ENCODE measurements around the gene AFDN. TPM values are rescaled to one million over a fixed set of nuclear protein-coding genes. Genes with fewer than 3 reads are reported as not detected.

AFDN gene
- total RNA-seq, 1 experiment from 2014 or later = 107 TPM

DNA sequence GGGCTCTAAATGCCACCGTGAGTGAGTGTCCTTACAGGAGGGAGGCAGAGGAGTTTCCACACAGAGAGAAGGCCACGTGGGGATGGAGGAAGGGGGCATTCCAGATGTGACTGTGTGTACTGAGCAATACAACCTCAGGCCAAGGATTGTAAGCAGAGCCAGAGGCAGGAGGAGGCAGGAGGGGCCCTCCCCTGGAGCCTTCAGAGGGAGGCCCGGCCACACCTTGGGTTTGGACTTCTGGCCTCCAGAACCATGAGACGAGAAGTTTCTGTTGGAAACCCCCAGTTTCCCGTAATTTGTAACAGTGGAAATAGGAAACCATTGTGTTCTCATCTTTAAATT, 161.4 kb downstream of the AFDN start:
- no peaks in the 10 kb centered on the region for H3K27me3 ChIP-seq (replicated peaks; ENCODE audit: insufficient read depth, low read depth, low read length, poor library complexity)
- H3K9me3 ChIP-seq (ENCODE audit: low read depth, low read length, poor library complexity, severe bottlenecking) = no peaks in the 10 kb centered on the region
- DNase-seq (ENCODE audit: low spot score) = no peak
- no TSS peak for BruUV-seq (replicated peaks)
- no peaks in the 10 kb centered on the region for H3K36me3 ChIP-seq (ENCODE audit: insufficient read depth, low read length, poor library complexity, severe bottlenecking)
- H3K27ac ChIP-seq (ENCODE audit: low read depth, low read length, poor library complexity, severe bottlenecking) = no peak overlapping the region
- CTCF ChIA-PET = no interaction called here
- no peak for TF ChIP-seq EZH2 (IDR thresholded peaks at IDR 0.05; ENCODE audit: borderline replicate concordance, low read depth, low read length, poor library complexity, severe bottlenecking)
- TF ChIP-seq CTCF (conservative IDR thresholded peaks at IDR 0.05; ENCODE audit: low read depth, low read length) = no peak
- POLR2A ChIA-PET (ENCODE audit: low non-redundant PET) = no interaction called here
- no peak overlapping the region for H3K4me3 ChIP-seq (ENCODE audit: low read depth, low read length, poor library complexity, severe bottlenecking)
- intact Hi-C loops (cut with micrococcal nuclease; ENCODE audit: unreplicated experiment) = no loop called here
- no peaks in the 10 kb centered on the region for H3K4me1 ChIP-seq (ENCODE audit: insufficient read depth, low read length, poor library complexity, severe bottlenecking)

GRCh38 chr6:167988945-167989841, 162.5 kb downstream of the AFDN start:
- no peaks in the 10 kb centered on the region for H3K27me3 ChIP-seq (replicated peaks; ENCODE audit: insufficient read depth, low read depth, low read length, poor library complexity)
- no peaks in the 10 kb centered on the region for H3K9me3 ChIP-seq (ENCODE audit: low read depth, low read length, poor library complexity, severe bottlenecking)
- H3K27ac ChIP-seq (ENCODE audit: low read depth, low read length, poor library complexity, severe bottlenecking) = no peak overlapping the region
- BruUV-seq (replicated peaks) = no TSS peak
- CTCF ChIA-PET = no interaction called here
- TF ChIP-seq CTCF (conservative IDR thresholded peaks at IDR 0.05; ENCODE audit: low read depth, low read length) (no peak), EZH2 (IDR thresholded peaks at IDR 0.05; ENCODE audit: borderline replicate concordance, low read depth, low read length, poor library complexity, severe bottlenecking) (no peak)
- POLR2A ChIA-PET (ENCODE audit: low non-redundant PET) = no interaction called here
- no peak for DNase-seq (ENCODE audit: low spot score)
- H3K4me1 ChIP-seq (ENCODE audit: insufficient read depth, low read length, poor library complexity, severe bottlenecking) = no peaks in the 10 kb centered on the region
- intact Hi-C loops (cut with micrococcal nuclease; ENCODE audit: unreplicated experiment) = no loop called here
- H3K36me3 ChIP-seq (ENCODE audit: insufficient read depth, low read length, poor library complexity, severe bottlenecking) = no peaks in the 10 kb centered on the region
- no peak overlapping the region for H3K4me3 ChIP-seq (ENCODE audit: low read depth, low read length, poor library complexity, severe bottlenecking)

DNA sequence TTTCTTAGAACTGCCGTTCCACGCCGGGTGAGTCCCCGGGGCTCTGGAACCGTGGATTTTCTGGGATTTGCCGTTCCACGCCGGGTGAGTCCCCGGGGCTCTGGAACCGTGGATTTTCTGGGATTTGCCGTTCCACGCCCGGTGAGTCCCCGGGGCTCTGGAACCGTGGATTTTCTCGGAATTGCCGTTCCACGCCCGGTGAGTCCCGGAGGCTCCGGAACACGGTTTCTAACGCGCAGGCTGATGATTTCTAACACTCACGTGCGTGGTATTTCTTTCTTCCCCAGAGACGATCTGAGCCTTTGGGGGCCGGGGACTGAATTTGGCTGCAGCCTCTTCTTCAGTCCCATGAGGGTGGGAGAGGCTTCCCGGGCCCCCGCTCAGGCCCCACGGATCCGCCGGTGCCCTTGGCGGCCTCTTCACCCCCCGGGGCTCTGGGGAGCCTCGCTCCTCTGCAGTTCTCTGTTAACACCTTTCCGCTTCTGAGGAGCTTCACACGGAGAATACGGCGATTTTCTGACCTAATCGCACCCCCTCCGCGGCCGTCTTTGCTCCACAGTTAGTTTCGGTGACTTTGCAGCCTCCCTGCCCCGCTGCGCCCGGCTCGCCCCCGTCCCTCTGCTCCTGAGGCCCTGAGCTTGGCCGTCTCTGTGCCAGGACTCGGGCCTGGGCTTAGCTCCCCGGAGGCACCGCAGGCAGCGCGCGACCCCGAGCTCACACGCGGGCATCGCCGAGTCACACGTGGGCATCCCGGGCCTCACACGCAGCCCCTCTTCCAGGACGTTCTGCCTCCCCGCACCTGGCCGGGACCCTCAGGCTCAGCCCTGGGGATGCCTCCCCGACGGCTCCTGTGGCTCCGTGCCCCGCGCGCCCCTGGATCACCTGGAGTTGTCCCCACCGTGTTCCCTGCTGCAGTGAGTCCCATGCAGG, 163.6 kb downstream of the AFDN start:
- intact Hi-C loops (cut with micrococcal nuclease; ENCODE audit: unreplicated experiment) = no loop called here
- no peaks in the 10 kb centered on the region for H3K27me3 ChIP-seq (replicated peaks; ENCODE audit: insufficient read depth, low read depth, low read length, poor library complexity)
- BruUV-seq (replicated peaks) = no TSS peak
- no peaks in the 10 kb centered on the region for H3K4me1 ChIP-seq (ENCODE audit: insufficient read depth, low read length, poor library complexity, severe bottlenecking)
- CTCF ChIA-PET = no interaction called here
- POLR2A ChIA-PET (ENCODE audit: low non-redundant PET) = no interaction called here
- H3K4me3 ChIP-seq (ENCODE audit: low read depth, low read length, poor library complexity, severe bottlenecking) = no peak overlapping the region
- H3K9me3 ChIP-seq (ENCODE audit: low read depth, low read length, poor library complexity, severe bottlenecking) = no peaks in the 10 kb centered on the region
- TF ChIP-seq EZH2 (IDR thresholded peaks at IDR 0.05; ENCODE audit: borderline replicate concordance, low read depth, low read length, poor library complexity, severe bottlenecking) = no peak
- TF ChIP-seq CTCF (conservative IDR thresholded peaks at IDR 0.05; ENCODE audit: low read depth, low read length) = no peak
- no peak overlapping the region for H3K27ac ChIP-seq (ENCODE audit: low read depth, low read length, poor library complexity, severe bottlenecking)
- no peak for DNase-seq (ENCODE audit: low spot score)
- H3K36me3 ChIP-seq (ENCODE audit: insufficient read depth, low read length, poor library complexity, severe bottlenecking) = no peaks in the 10 kb centered on the region
